Smooth muscle cell (in vitro differentiated cells): ENCODE results near the gene SPINK4. TPM values are rescaled to one million over a fixed set of nuclear protein-coding genes. Genes with fewer than 3 reads are reported as not detected.

Experiments used
- DNase-seq: peaks from one replicate; lab custom pipeline; 2025; ENCODE audit not compliant: unreplicated experiment; lab: John Stamatoyannopoulos, UW
- H2AFZ ChIP-seq: fragments of 200-600 bp; sonication (generic); 2 replicates; pipeline ENCODE4 v1.6.0; 2016; ENCODE audit warnings: antibody characterized with exemption, low read depth, mild to moderate bottlenecking
- H3F3A ChIP-seq: fragments of 200-600 bp; sonication (generic); 2 replicates; pipeline ENCODE4 v1.6.0; 2017; ENCODE audit warnings: antibody characterized with exemption, low read depth
- H3K27ac ChIP-seq: fragments of 200-600 bp; sonication (generic); 2 replicates; pipeline ENCODE4 v1.5.1; 2016; ENCODE audit warnings: low read depth, mild to moderate bottlenecking
- H3K27me3 ChIP-seq: fragments of 200-600 bp; sonication (generic); 2 replicates; pipeline ENCODE4 v1.6.1; 2016; ENCODE audit warnings: low read depth, mild to moderate bottlenecking
- H3K36me3 ChIP-seq: fragments of 200-600 bp; sonication (generic); 2 replicates; pipeline ENCODE4 v1.5.1; 2016; ENCODE audit warnings: low read depth
- H3K4me1 ChIP-seq: fragments of 200-600 bp; sonication (generic); 2 replicates; pipeline ENCODE4 v1.5.1; 2016; ENCODE audit warnings: low read depth
- H3K4me2 ChIP-seq: fragments of 200-600 bp; sonication (generic); 2 replicates; pipeline ENCODE4 v1.6.0; 2016; ENCODE audit warnings: mild to moderate bottlenecking
- H3K4me3 ChIP-seq: fragments of 200-600 bp; sonication (generic); 2 replicates; pipeline ENCODE4 v1.5.1; 2016; ENCODE audit warnings: mild to moderate bottlenecking
- H3K79me2 ChIP-seq: fragments of 200-600 bp; sonication (generic); 2 replicates; pipeline ENCODE4 v1.6.0; 2016; ENCODE audit warnings: low read depth, mild to moderate bottlenecking
- H3K9ac ChIP-seq: fragments of 200-600 bp; sonication (generic); 2 replicates; pipeline ENCODE4 v1.6.0; 2016; ENCODE audit warnings: low read depth
- H3K9me3 ChIP-seq: fragments of 200-600 bp; sonication (generic); replicated peaks from 2 replicates; pipeline ENCODE4 v1.5.1; 2016; ENCODE audit warnings: low read depth
- H4K20me1 ChIP-seq: fragments of 200-600 bp; sonication (generic); 2 replicates; pipeline ENCODE4 v1.6.0; 2016; ENCODE audit warnings: low read depth
- CTCF ChIP-seq: fragments of 200-600 bp; sonication (generic); IDR thresholded peaks from 2 replicates; pipeline ENCODE4 v1.5.1; 2017; ENCODE audit warnings: borderline replicate concordance, mild to moderate bottlenecking, antibody characterized with exemption; ENCODE audit not compliant: insufficient read depth, poor library complexity, severe bottlenecking
- WGBS: methylation state at CpG from one replicate; pipeline ENCODE4 v1.1.7; 2016; ENCODE audit warnings: low lambda C conversion rate; 5-methylcytosine and 5-hydroxymethylcytosine counted together
- polyA plus RNA-seq: library from polyadenylated mRNA; unstranded; fragments of >200 nt; fragmentation: Nextera tagmentation; extraction: Ambion mirVana; gene quantifications from 2 replicates; pipeline ENCODE4 v1.2.1, GENCODE V29; 2016
- total RNA-seq: library from RNA; depleted of rRNA; stranded (reverse); fragments of >200 nt; gene quantifications from 2 replicates; pipeline ENCODE4 v1.2.3, GENCODE V29; 2014

Gene SPINK4
- total and polyA plus RNA-seq, 2 experiments from 2014 or later = not detected

- Histone ChIP-seq H3F3A (no peaks in the 10 kb centered on the region), H3K9me3 (no peaks in the 10 kb centered on the region), H2AFZ (no peak overlapping the region), H3K27me3 (no peaks in the 10 kb centered on the region), H3K4me1 (peaks cover 2% of the 10 kb centered on the region), H3K36me3 (peaks cover 4% of the 10 kb centered on the region), H3K4me2 (no peak overlapping the region), H3K4me3 (no peak overlapping the region), H3K79me2 (peaks cover 77% of the 10 kb centered on the region), H4K20me1 (peaks cover 14% of the 10 kb centered on the region), H3K9ac (peak overlapping the region; percentile 2), H3K27ac (peak overlapping the region; percentile 17)
- DNase-seq = no peak
- TF ChIP-seq CTCF = no peak
- 98% methylated on average over 2 of the region's 2 CpGs for WGBS
Observed at GRCh38 chr9:33293782-33294181, 53.8 kb downstream of the SPINK4 start.

GRCh38 chr9:33294670-33295432 lies 54.9 kb downstream of the SPINK4 start:
- no peaks in the 10 kb centered on the region for H3K27me3 ChIP-seq
- peaks cover 2% of the 10 kb centered on the region for H3K4me1 ChIP-seq
- H3K27ac ChIP-seq = no peak overlapping the region
- no peak overlapping the region for H3K4me2 ChIP-seq
- H3F3A ChIP-seq = no peaks in the 10 kb centered on the region
- H4K20me1 ChIP-seq = peaks cover 24% of the 10 kb centered on the region
- H3K9ac ChIP-seq = no peak overlapping the region
- 97% methylated on average over 12 of the region's 12 CpGs for WGBS
- peaks cover 88% of the 10 kb centered on the region for H3K79me2 ChIP-seq
- no peak for TF ChIP-seq CTCF
- H3K36me3 ChIP-seq = peaks cover 7% of the 10 kb centered on the region
- no peaks in the 10 kb centered on the region for H3K9me3 ChIP-seq
- no peak for DNase-seq
- no peak overlapping the region for H2AFZ ChIP-seq
- no peak overlapping the region for H3K4me3 ChIP-seq

GRCh38 chr9:33295571-33295970 lies 55.6 kb downstream of the SPINK4 start:
- Histone ChIP-seq H3K4me3 (no peak overlapping the region), H3K9ac (no peak overlapping the region), H3K27me3 (no peaks in the 10 kb centered on the region), H2AFZ (no peak overlapping the region), H3K79me2 (peaks cover 88% of the 10 kb centered on the region), H3K36me3 (peaks cover 12% of the 10 kb centered on the region), H3K4me2 (no peak overlapping the region), H3K27ac (no peak overlapping the region), H3K4me1 (peaks cover 2% of the 10 kb centered on the region), H3K9me3 (no peaks in the 10 kb centered on the region), H4K20me1 (peaks cover 29% of the 10 kb centered on the region), H3F3A (no peaks in the 10 kb centered on the region)
- 90% methylated on average over 2 of the region's 2 CpGs for WGBS
- no peak for DNase-seq
- no peak for TF ChIP-seq CTCF

- H3K27me3 ChIP-seq = no peaks in the 10 kb centered on the region
- TF ChIP-seq CTCF = no peak
- H3K9me3 ChIP-seq = no peaks in the 10 kb centered on the region
- H3K36me3 ChIP-seq = peaks cover 19% of the 10 kb centered on the region
- WGBS = 93% methylated on average over 1 of the region's 1 CpG
- peaks cover 29% of the 10 kb centered on the region for H4K20me1 ChIP-seq
- H3K79me2 ChIP-seq = peaks cover 73% of the 10 kb centered on the region
- no peak overlapping the region for H3K4me3 ChIP-seq
- no peaks in the 10 kb centered on the region for H3F3A ChIP-seq
- no peak for DNase-seq
- H3K4me2 ChIP-seq = no peak overlapping the region
- no peaks in the 10 kb centered on the region for H3K4me1 ChIP-seq
- H2AFZ ChIP-seq = no peak overlapping the region
- no peak overlapping the region for H3K9ac ChIP-seq
- peak overlapping the region; percentile 11 for H3K27ac ChIP-seq
Observed at GRCh38 chr9:33297432-33297831, 57.5 kb downstream of the SPINK4 start.
